ENCODE data around the gene EP400. TPM values are rescaled to one million over a fixed set of nuclear protein-coding genes. Genes with fewer than 3 reads are reported as not detected.

The EP400 gene
- total and polyA plus RNA-seq, 9 of the 15 experiments (the other 6 are each of a cell fraction or from before 2014, with no cell fraction given): 4.5 to 58.0 (median 7.0) TPM

GRCh38 chr12:132026061-132026795, 76.5 kb downstream of the EP400 start (continued):
- no peak for TF ChIP-seq ZNF592 (IDR thresholded peaks at IDR 0.05)
- no peak for TF ChIP-seq HEY1 (CRISPR knock-in tag; IDR thresholded peaks at IDR 0.05; ENCODE audit: borderline replicate concordance)
- TF ChIP-seq BDP1 (IDR thresholded peaks at IDR 0.05; ENCODE audit: insufficient read depth, insufficient read length): no peak
- no peak for TF ChIP-seq MCM5 (IDR thresholded peaks at IDR 0.05; ENCODE audit: low read depth)
- no peak for TF ChIP-seq RAD21 (CRISPR knock-in tag; conservative IDR thresholded peaks at IDR 0.05 in 1 of 2, IDR thresholded peaks at IDR 0.05 in 1 of 2)
- TF ChIP-seq GABPA (tag; conservative IDR thresholded peaks at IDR 0.05; ENCODE audit: low read depth): no peak
- no peak for TF ChIP-seq ZBTB11 (CRISPR knock-in tag; IDR thresholded peaks at IDR 0.05)
- TF ChIP-seq HDAC6 (IDR thresholded peaks at IDR 0.05; ENCODE audit: low read depth, low read length): no peak
- TF ChIP-seq HMGN3 (IDR thresholded peaks at IDR 0.05; ENCODE audit: borderline replicate concordance, extremely low read depth, insufficient read length, low read depth, low read length): no peak
- TF ChIP-seq, protein P1, sequence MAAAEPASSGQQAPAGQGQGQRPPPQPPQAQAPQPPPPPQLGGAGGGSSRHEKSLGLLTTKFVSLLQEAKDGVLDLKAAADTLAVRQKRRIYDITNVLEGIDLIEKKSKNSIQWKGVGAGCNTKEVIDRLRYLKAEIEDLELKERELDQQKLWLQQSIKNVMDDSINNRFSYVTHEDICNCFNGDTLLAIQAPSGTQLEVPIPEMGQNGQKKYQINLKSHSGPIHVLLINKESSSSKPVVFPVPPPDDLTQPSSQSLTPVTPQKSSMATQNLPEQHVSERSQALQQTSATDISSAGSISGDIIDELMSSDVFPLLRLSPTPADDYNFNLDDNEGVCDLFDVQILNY (CRISPR knock-in tag; IDR thresholded peaks at IDR 0.05): no peak
- no peak for TF ChIP-seq SNIP1 (IDR thresholded peaks at IDR 0.05; ENCODE audit: low read depth)
- no peak for TF ChIP-seq NFXL1 (CRISPR knock-in tag; IDR thresholded peaks at IDR 0.05)
- no peak for TF ChIP-seq KLF6 (CRISPR knock-in tag; IDR thresholded peaks at IDR 0.05; ENCODE audit: borderline replicate concordance)
